Measurements from ENCODE around the gene RALBP1.
"Not testable (repeated sequence)": the region's sequence is repeated elsewhere in the genome, so short reads cannot be mapped to it uniquely, and the experiment has no call there.

Gene RALBP1

GRCh38 chr18:9474983-9475642, at the start of gene RALBP1:
TSS of gene RALBP1 (plus strand) at chr18:9475513. CDS start at chr18:9513046, 37,533 bp downstream.
- Mint-ChIP-seq H3K4me1 (peaks cover 38% of the 10 kb centered on the region), H3K36me3 (peaks cover 35% of the 10 kb centered on the region), H3K9me3 (no peaks in the 10 kb centered on the region), H3K4me3 (peak within 1 kb of the TSS; percentile 94), H3K27ac (peak within 1 kb of the TSS; percentile 94)
- ATAC-seq (peak; percentile 98), DNase-seq (ENCODE audit: low spot score in 2 of 2) (peak; percentile 93 to 99)

- ATAC-seq = no peak
- Mint-ChIP-seq H3K9me3 (no peaks in the 10 kb centered on the region), H3K4me1 (no peaks in the 10 kb centered on the region), H3K27ac (no peak overlapping the region), H3K36me3 (no peaks in the 10 kb centered on the region), H3K4me3 (no peak overlapping the region)
- DNase-seq (ENCODE audit: low spot score in 2 of 2) = no peak
Observed at GRCh38 chr18:9426753-9427152, 48.6 kb upstream of the RALBP1 start.

- DNase-seq (ENCODE audit: low spot score in 2 of 2) (no peak), ATAC-seq (no peak)
- Mint-ChIP-seq H3K9me3 (no peaks in the 10 kb centered on the region), H3K4me1 (no peaks in the 10 kb centered on the region), H3K4me3 (no peak overlapping the region), H3K36me3 (no peaks in the 10 kb centered on the region), H3K27ac (no peak overlapping the region)
Observed at GRCh38 chr18:9428301-9428706, 47.0 kb upstream of the RALBP1 start.

GRCh38 chr18:9428862-9429661, 46.3 kb upstream of the RALBP1 start:
- ATAC-seq (no peak), DNase-seq (ENCODE audit: low spot score in 2 of 2) (peak in 1 of 2 donors; percentile 15)
- Mint-ChIP-seq H3K4me1 (peaks cover 2% of the 10 kb centered on the region), H3K4me3 (no peak overlapping the region), H3K9me3 (no peaks in the 10 kb centered on the region), H3K36me3 (no peaks in the 10 kb centered on the region), H3K27ac (no peak overlapping the region)

GRCh38 chr18:9429662-9429993, 45.7 kb upstream of the RALBP1 start:
- ATAC-seq (no peak), DNase-seq (ENCODE audit: low spot score in 2 of 2) (no peak)
- no peak overlapping the region for H3K4me3 Mint-ChIP-seq
- no peaks in the 10 kb centered on the region for H3K36me3 Mint-ChIP-seq
- peaks cover 5% of the 10 kb centered on the region for H3K4me1 Mint-ChIP-seq
- no peaks in the 10 kb centered on the region for H3K9me3 Mint-ChIP-seq
- H3K27ac Mint-ChIP-seq = no peak overlapping the region

GRCh38 chr18:9430315-9430714, 45.0 kb upstream of the RALBP1 start:
- not testable (repeated sequence) for H3K36me3 Mint-ChIP-seq; DNase-seq (ENCODE audit: low spot score in 2 of 2); ATAC-seq; H3K4me1 Mint-ChIP-seq; H3K4me3 Mint-ChIP-seq; H3K9me3 Mint-ChIP-seq; H3K27ac Mint-ChIP-seq

- no peaks in the 10 kb centered on the region for H3K9me3 Mint-ChIP-seq
- H3K4me1 Mint-ChIP-seq = peaks cover 5% of the 10 kb centered on the region
- H3K4me3 Mint-ChIP-seq = no peak overlapping the region
- no peak overlapping the region for H3K27ac Mint-ChIP-seq
- ATAC-seq (no peak), DNase-seq (ENCODE audit: low spot score in 2 of 2) (no peak)
- no peaks in the 10 kb centered on the region for H3K36me3 Mint-ChIP-seq
Observed at GRCh38 chr18:9431296-9431695, 44.0 kb upstream of the RALBP1 start.

GRCh38 chr18:9433122-9433521, 42.2 kb upstream of the RALBP1 start:
- H3K4me1 Mint-ChIP-seq; H3K9me3 Mint-ChIP-seq; DNase-seq (ENCODE audit: low spot score in 2 of 2); H3K4me3 Mint-ChIP-seq; H3K27ac Mint-ChIP-seq; H3K36me3 Mint-ChIP-seq; ATAC-seq: not testable (repeated sequence)

GRCh38 chr18:9433671-9434121, 41.6 kb upstream of the RALBP1 start:
- no peak overlapping the region for H3K4me3 Mint-ChIP-seq
- no peaks in the 10 kb centered on the region for H3K9me3 Mint-ChIP-seq
- H3K36me3 Mint-ChIP-seq = no peaks in the 10 kb centered on the region
- peaks cover 5% of the 10 kb centered on the region for H3K4me1 Mint-ChIP-seq
- ATAC-seq (no peak), DNase-seq (ENCODE audit: low spot score in 2 of 2) (no peak)
- no peak overlapping the region for H3K27ac Mint-ChIP-seq

GRCh38 chr18:9434122-9434701, 41.1 kb upstream of the RALBP1 start:
- H3K36me3 Mint-ChIP-seq = no peaks in the 10 kb centered on the region
- ATAC-seq (no peak), DNase-seq (ENCODE audit: low spot score in 2 of 2) (no peak)
- no peaks in the 10 kb centered on the region for H3K9me3 Mint-ChIP-seq
- H3K4me3 Mint-ChIP-seq = no peak overlapping the region
- H3K27ac Mint-ChIP-seq = no peak overlapping the region
- H3K4me1 Mint-ChIP-seq = peaks cover 5% of the 10 kb centered on the region

- Mint-ChIP-seq H3K9me3 (no peaks in the 10 kb centered on the region), H3K36me3 (no peaks in the 10 kb centered on the region), H3K4me3 (no peak overlapping the region), H3K27ac (no peak overlapping the region), H3K4me1 (peaks cover 5% of the 10 kb centered on the region)
- DNase-seq (ENCODE audit: low spot score in 2 of 2) = no peak
- no peak for ATAC-seq
Observed at GRCh38 chr18:9435041-9435440, 40.3 kb upstream of the RALBP1 start.

GRCh38 chr18:9436206-9436929, 38.9 kb upstream of the RALBP1 start:
- no peak for ATAC-seq
- Mint-ChIP-seq H3K36me3 (no peaks in the 10 kb centered on the region), H3K9me3 (no peaks in the 10 kb centered on the region), H3K4me3 (no peak overlapping the region), H3K27ac (no peak overlapping the region), H3K4me1 (peaks cover 5% of the 10 kb centered on the region)
- no peak for DNase-seq (ENCODE audit: low spot score in 2 of 2)

GRCh38 chr18:9437021-9437437, 38.3 kb upstream of the RALBP1 start:
- no peaks in the 10 kb centered on the region for H3K36me3 Mint-ChIP-seq
- ATAC-seq = no peak
- peaks cover 5% of the 10 kb centered on the region for H3K4me1 Mint-ChIP-seq
- H3K4me3 Mint-ChIP-seq = no peak overlapping the region
- DNase-seq (ENCODE audit: low spot score in 2 of 2) = no peak
- no peak overlapping the region for H3K27ac Mint-ChIP-seq
- no peaks in the 10 kb centered on the region for H3K9me3 Mint-ChIP-seq

- DNase-seq (ENCODE audit: low spot score in 2 of 2) = no peak
- H3K9me3 Mint-ChIP-seq = no peaks in the 10 kb centered on the region
- no peak overlapping the region for H3K27ac Mint-ChIP-seq
- H3K4me1 Mint-ChIP-seq = peaks cover 5% of the 10 kb centered on the region
- H3K4me3 Mint-ChIP-seq = no peak overlapping the region
- H3K36me3 Mint-ChIP-seq = no peaks in the 10 kb centered on the region
- no peak for ATAC-seq
Observed at GRCh38 chr18:9437672-9438071, 37.6 kb upstream of the RALBP1 start.

- no peak overlapping the region for H3K27ac Mint-ChIP-seq
- H3K36me3 Mint-ChIP-seq = no peaks in the 10 kb centered on the region
- H3K4me1 Mint-ChIP-seq = no peaks in the 10 kb centered on the region
- DNase-seq (ENCODE audit: low spot score in 2 of 2) = no peak
- H3K9me3 Mint-ChIP-seq = no peaks in the 10 kb centered on the region
- H3K4me3 Mint-ChIP-seq = no peak overlapping the region
- ATAC-seq = no peak
Observed at GRCh38 chr18:9441061-9441460, 34.3 kb upstream of the RALBP1 start.
